Measurements from ENCODE around the gene MAST2.
"Not testable (repeated sequence)": the region's sequence is repeated elsewhere in the genome, so short reads cannot be mapped to it uniquely, and the experiment has no call there.

Gene MAST2

DNA sequence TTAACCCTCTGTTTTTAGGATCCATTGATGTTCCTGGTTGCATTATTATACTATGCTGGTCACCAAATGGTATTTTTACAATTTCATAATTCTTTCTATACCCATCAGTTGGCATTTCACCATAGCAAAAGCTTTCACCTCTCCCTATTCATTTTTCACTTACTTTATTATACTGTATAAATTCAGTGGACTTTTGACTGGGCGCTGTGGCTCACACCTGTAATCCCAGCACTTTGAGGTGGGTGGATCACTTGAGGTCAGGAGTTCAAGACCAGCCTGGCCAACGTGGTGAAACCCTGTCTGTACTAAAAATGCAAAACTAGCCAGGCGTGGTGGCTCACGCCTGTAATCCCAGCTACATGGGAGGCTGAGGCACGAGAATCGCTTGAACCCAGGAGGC is 128.8 kb downstream of the MAST2 start:
- DNase-seq (ENCODE audit: low read depth in 3 of 3) = not testable (repeated sequence)

DNA sequence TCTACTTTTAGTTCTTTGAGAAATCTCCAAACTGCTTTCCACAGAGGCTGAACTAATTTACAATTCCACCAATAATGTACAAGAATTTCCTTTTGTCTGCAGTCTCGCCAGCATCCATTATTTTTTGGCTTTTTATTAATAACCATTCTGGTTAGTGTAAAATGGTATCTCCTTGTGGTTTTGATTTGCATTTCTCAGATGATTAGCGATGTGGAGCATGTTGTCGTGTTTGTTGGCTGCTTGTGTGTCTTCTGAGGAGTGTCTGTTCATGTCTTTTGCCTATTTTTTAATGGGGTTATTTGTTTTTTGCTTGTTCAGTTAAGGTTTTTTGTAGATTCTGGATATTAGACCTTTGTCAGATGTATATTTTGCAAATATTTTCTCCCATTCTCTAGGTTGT is 131.5 kb downstream of the MAST2 start:
- no peak for DNase-seq (ENCODE audit: low read depth in 3 of 3)

DNA sequence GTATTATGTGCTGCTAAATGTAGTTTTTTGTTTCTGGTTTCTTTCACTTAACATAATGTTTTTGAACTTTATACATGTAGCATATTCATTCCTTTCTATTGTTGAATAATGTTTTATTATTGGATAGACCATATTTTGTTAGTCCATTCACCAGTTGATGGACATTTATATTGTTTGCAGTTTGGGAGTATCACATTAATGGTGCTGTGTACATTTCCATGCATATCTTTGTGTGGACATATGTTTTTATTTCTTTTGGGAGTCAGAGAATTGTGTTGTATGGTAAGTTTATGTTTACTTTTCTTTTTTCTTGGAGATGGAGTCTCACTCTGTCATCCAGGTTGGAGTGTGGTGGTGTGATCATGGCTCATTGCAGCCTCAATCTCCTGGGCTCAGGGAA is 134.6 kb downstream of the MAST2 start:
- DNase-seq (ENCODE audit: low read depth in 3 of 3) = no peak

DNA sequence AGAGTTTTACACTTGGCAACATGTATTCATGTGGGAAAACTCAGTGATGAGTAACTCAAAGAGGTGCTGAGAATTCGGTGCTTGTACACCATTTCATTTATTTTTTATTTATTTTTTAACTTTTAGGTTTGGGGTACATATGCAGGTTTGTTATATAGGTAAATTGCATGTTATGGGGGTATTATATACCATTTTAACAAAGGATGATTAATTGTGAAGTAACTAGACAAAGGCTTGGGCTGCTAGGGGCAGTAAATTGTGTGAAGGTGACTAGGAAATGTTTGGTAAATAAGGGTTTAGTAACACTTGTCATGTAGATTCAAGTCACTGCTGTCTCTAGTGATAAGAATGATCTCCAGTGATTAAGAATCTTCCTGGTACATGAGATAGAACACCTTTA is 139.0 kb downstream of the MAST2 start:
- no peak for DNase-seq (ENCODE audit: low read depth in 3 of 3)

DNA sequence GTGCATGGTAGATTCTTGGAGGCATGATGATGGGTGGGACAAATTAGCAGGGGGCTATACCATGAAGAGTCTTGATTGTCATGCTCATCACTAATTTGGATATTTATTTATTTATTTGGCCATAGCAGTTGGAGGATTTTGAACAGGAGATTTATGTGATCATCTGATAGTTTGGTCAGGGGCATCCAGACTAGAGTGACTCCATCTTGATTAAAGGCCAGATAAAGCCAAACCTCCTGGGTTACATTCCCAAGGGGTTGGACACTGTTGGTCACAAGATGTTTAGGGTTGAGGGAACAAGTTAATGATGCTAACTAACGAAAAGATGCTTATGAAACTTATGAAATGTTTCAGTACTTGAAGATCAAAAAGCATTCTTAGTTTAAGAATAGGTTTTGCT is 139.8 kb downstream of the MAST2 start:
- DNase-seq (ENCODE audit: low read depth in 3 of 3) = no peak

DNA sequence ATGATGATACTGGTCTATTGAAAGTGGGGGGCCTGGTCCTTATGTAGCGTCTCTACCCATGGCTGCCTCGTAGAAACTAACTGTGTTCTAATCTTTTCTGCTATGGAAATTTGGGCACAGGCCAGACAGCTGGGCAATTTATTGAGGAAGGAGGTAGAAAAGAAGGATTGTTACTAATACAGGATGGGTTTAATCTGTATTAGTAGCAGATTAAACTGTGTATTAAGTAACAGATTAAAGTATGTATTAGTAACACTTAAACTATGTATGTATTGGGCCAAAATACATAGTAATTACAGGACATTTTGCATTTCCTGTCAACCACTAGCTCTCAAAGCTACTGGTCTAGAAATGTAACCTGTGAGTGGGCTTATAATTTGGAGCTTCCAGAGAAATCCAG is 142.0 kb downstream of the MAST2 start:
- DNase-seq (ENCODE audit: low read depth in 3 of 3) = no peak

DNA sequence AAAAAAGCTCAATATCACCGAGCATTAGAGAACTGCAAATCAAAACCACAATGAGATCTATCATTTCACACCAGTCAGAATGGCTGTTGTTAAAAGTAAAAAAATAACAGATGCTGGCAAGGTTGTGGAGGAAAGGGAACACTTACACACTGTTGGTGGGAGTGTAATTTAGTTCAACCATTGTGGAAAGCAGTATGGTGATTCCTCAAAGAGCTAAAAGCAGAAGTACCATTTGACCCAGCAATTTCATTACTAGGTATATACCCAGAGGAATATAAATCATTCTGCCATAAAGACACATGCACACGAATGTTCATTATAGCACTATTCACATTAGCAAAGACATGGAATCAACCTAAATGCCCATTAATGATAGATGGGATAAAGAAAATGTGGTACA is 146.1 kb downstream of the MAST2 start:
- DNase-seq (ENCODE audit: low read depth in 3 of 3) = not testable (repeated sequence)

DNA sequence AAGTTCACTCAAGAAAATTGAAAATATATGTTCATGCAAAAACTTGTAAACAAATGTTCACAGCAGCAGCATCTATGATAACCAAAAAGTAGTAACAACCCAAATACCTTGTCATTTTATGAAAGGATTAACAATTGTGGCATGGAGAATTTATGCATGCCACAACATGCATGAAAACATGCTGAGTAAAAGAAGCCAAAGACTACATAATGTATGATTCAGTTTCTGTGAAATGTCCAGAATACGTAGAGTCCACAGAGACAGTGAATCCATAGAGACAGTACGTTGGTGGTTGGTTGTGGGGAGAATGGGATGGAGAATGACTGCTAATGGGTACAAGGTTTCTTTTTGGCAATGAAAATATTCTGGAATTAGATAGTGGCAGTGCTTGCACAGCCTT is 148.7 kb downstream of the MAST2 start:
- DNase-seq (ENCODE audit: low read depth in 3 of 3) = no peak

DNA sequence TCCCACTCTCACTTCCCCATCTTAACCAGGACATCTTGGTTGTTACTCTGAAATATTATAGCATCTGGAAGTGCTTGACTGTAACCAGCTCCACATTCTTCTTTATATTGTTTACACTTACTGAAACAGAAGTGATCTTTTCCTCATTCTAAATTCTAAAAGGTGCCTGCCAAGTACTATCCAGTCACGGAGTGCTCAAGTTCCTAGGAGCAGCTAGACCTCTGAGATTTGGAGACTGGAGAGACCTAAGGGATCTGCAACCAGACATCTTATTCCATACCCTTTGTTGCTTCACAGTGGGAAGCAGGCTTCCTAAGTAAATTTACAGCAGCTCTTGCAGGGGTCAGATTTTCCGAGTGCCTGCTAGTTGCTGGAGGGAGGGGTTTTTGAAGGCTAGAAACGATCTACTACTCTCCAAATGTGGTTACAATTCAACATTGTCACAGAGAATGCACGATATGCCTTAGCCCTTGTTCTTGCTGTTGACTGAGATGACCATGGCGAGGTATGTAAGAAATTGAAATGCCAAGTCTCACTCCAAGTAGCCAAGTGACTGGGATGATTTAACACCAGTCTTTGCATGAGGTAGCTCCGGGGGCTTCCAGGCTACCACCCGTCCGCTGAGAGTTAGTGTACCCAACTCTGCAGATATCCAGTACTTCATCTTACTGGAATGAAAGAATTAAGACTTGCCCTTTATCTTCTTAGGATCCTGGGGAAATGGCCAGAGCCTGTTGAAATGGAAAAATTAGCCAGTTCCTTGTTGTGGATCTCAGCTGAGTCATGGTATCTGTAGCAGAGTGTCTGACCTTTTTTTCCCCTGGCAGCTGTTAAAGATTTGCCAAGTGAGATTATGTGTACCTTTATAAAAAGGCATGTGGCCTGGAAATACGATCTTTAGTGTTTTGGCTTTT is 150.8 kb downstream of the MAST2 start:
- DNase-seq (ENCODE audit: low read depth in 3 of 3) = no peak

DNA sequence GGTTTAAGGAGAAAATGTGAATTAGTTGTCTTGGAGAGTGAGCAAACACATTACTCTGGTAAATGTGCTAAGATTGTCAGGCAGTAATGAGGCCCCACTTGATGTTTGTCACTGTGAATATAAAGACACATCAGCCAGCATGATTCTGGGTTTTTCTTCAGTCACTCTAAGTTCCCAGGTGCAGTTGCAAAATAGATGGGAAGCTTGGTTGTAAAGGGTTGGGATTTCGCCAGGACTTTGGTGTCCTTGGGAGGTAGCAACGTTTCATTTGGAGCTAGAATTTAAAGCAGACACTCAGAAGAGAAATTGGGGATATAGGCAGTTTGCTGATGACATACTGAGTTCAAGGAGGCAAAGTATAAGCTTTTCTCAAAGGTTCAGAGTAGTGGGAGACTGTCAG is 154.3 kb downstream of the MAST2 start:
- no peak for DNase-seq (ENCODE audit: low read depth in 3 of 3)

DNA sequence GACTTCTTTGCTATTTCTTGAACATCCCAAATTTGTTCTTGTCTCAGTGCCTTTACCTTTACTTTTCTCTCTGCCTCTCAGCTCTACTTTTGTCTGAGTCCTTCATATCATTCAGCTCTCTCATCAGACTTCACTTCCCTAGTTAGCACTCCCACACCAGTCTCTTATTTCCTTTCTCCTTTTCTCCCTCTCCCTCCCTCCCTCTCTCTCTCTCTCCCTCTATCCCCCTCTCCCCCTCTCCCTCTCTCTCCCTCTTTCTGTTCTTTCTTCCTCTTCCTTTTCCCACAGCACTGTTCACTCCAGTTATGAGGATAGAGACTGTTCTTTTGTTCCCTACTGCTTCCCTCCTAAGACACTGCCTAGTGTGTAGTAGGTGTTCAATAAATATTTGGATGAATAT is 154.9 kb downstream of the MAST2 start:
- no peak for DNase-seq (ENCODE audit: low read depth in 3 of 3)

DNA sequence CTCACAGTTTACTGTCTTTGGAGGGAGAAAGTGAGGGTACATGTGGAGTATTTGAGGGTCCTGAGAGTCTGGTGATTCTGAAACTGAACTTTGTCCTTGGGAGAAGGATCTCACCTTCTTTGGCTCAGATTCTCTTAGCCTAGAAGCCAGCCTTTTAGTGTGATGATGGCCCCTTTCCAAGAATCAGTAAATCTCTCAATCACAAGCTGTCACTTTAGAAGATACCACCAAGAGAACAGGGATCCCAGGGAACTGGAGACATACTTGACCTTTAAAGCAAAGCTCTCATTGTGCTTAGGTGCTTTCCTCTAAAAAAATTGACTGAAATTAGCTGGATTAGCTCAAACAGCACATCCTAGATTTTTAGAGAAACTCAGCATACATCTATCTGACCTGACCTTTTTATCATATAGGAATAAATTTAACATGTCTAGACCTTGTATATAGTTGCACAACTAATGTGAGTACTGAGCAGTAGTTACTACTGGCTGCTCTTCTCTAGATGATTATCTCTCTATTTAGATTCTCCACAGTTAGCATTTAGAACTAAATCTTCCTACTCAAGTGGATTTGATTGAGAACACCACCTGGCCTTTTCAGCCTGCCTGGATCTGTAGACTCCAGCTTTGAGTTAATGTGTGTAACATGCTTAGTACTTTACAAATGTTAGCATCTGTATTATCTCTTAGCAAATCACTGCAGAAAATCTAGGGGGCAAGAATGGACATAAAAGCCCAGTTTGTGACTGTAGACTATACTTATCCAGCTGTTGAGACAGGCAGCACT is 157.7 kb downstream of the MAST2 start:
- no peak for DNase-seq (ENCODE audit: low read depth in 3 of 3)

DNA sequence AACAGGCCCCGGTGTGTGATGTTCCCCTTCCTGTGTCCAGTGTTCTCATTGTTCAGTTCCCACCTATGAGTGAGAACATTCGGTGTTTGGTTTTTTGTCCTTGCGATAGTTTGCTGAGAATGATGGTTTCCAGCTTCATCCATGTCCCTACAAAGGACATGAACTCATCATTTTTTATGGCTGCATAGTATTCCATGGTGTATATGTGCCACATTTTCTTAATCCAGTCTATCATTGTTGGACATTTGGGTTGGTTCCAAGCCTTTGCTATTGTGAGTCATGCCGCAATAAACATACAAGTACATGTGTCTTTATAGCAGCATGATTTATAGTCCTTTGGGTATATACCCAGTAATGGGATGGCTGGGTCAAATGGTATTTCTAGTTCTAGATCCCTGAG is 158.5 kb downstream of the MAST2 start:
- not testable (repeated sequence) for DNase-seq (ENCODE audit: low read depth in 3 of 3)

DNA sequence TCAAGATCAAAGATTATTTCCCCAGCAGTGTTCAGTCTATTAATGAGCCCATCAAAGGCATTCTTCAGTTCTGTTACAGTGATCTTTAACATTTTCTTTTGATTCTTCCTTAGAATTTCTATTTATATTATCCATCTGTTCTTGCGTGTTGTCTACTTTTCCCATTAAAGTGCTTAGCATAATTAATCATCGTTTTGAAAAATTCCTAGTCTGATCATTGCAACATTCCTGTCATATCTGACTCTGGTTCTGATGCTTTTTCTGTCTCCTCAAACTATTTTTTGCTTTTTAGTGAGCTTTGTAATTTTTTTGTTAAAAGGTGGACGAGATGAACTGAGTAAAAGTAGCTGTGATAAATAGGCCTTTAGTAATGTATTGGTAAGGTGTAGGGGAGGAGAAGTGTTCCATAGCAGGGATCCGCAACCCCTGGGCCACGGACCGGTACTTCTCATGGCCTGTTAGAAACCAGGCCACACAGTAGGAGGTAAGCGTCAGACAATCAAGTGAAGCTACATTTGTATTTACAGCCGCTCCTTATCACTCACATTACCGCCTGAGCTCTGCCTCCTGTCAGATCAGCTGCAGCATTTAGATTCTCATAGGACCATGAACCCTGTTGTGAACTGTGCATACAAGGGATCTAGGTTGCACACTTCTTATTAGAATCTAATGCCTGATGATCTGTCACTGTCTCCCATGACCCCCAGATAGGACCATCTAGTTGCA is 165.7 kb downstream of the MAST2 start:
- DNase-seq (ENCODE audit: low read depth in 3 of 3) = no peak

DNA sequence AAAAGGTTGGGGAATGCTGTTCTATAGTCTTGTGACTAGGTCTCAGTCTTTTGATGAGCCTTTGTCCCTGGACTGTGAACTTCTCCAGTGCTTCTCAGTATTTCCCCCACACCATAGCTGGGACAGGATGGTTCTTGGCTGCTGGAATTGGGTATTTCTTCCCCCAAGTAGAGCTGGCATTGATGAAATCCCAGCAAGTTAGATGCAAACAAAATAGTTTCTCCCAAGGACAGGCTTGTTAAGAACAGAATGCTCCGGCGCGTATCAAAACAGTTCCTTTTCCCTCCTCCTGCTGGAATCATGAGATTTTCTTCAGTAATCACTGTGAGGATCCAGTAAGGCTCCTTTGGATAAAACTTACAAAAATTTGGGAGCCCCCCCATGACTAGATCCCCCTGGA is 166.5 kb downstream of the MAST2 start:
- no peak for DNase-seq (ENCODE audit: low read depth in 3 of 3)

DNA sequence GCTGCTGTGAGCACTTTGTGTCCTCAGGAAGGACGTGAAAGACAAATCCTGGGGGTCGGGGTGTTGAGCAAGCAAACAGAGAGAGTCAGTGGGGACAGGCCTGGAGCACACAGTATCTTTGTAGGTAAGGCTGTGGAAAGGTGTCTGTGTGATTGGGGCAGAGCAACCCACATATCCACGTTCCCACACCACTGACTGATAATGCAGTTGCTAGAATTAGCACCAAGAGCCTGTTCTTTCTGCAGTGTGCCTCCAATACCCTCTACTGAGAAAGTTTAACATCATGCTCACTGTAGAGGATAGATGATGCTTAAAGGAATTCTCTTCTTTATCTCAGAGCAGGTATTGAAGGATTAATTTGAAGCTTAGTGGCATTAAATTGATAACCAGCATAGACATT is 167.9 kb downstream of the MAST2 start:
- DNase-seq (ENCODE audit: low read depth in 3 of 3) = no peak

DNA sequence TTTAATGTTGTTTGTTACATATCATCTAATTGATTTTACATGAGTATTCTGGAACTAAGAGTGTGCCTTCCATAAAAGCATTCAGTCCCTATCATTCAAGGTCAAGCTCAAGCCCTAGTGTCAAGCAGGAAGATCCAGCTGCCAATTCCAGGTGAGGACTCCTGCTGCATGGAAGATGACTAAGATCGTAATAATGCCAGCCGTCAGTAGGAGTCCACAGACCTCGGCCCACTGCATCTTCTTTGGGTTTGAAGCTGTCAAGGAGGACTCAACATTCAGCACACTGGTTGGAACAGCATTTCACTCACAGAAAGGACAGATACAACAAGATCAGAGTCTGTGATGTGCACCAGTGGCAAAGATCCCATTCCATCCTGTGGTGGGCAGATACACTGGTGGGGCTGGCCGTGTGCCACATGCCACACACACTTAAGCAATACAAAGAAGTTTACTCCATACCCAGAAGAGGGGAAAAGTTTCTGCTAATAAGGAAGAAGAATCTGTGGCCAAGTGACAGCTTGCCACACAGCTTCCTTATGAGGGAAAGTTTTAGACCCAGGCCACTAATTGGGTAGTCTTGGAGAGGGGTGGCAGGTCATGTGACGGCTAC is 168.6 kb downstream of the MAST2 start:
- no peak for DNase-seq (ENCODE audit: low read depth in 3 of 3)

DNA sequence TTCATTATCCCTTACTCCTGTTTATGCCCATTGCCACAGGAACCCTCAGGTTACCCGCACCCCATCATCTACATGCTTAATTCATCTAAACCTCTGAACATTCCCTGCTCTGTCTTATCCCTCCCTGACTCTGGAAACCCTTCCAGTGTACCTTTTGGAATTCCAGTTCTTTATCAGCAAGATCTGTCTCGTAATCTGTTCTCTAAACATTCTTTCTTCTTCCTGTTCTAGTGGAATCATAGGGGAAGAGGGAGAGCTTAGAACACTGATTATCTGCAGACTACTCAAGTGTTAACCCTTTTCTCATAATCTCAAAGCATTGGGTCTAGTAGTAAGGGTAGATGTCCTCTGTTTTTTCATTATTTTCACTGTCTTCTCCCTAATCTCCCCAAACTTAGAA is 169.2 kb downstream of the MAST2 start:
- no peak for DNase-seq (ENCODE audit: low read depth in 3 of 3)

DNA sequence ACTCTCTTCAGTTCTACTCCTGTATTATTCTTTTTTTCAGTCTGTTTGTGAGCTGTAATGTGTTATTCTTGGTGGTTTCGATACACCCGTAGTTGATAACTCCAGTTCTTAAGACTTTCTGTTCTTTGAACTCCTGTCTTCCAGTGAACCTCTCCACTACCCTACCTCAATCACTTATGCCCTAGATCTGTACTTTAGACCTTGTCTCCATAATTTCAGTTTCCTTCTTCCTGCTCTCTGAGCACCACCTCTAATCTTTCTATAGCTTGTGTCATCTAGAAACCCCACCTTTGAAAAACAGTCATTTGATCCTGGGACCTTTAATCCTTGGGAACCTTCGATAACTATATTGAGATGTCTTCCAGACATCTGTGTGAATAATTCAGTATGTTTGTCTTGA is 169.7 kb downstream of the MAST2 start:
- DNase-seq (ENCODE audit: low read depth in 3 of 3) = no peak

DNA sequence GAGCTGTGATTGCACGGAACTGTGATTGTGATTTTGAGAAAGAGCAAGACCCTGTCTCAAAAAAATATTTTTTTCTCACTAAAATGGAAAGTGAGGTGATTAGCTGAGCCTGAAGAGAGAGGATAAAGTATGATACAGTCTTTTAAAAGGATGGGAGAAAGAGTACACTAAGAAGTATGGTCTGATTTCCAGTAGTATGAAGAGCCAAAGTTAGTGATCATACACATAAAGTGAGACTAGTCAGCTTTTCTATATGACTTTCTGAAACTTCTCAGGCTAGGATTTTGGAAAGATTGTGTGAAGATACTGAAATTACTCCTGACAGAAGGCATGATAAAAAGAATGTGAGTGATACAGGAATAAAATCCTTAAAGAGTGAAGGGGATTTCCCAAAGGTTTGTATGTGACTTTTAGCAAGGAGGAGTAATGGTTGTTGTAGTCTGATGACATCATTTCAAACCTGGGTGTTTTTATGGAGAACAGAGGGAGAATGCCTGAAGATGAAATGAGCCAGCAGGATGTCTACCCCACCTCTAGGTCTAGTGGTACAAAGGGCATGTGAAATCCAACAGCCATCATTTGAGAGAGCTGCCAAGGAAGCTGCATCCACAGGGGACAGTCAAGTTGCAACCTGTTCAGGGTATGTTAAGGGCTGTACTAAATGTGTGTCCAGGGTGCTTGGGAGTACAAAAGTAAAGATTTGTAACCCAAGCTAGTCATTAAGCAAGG is 171.3 kb downstream of the MAST2 start:
- DNase-seq (ENCODE audit: low read depth in 3 of 3) = no peak

DNA sequence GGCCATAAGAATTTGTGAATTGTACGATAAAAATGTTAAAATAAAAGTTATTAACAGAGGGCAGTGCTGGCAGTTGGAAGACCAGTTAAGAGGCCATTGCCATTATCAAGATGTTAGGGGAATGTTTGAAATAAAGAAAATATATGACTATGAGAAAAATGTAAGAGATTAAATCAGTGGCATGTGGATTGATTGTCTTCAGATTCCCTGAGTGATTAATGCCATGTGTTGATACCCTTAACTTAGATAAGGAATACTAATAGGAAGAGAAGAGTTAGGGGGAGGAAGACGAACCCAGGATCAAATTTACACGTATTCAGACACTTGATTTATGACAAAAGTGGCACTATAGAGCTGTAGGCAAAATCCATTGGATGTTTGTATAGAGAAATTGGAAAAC is 173.2 kb downstream of the MAST2 start:
- no peak for DNase-seq (ENCODE audit: low read depth in 3 of 3)
